IMR-90 (cell line): Measurements from ENCODE around the gene MSH5.

Experiments
- FOS ChIP-seq: fragments of 150-350 bp; IDR thresholded peaks from 2 replicates; pipeline ENCODE4 v1.6.1; 2016; ENCODE audit warnings: low read depth, low read length
- POLR2A ChIP-seq: IDR thresholded peaks from 2 replicates; pipeline ENCODE4 v1.6.1; 2012; ENCODE audit warnings: mild to moderate bottlenecking, low read depth, low read length
- RCOR1 ChIP-seq: IDR thresholded peaks from 2 replicates; pipeline ENCODE4 v1.6.1; 2012; ENCODE audit warnings: mild to moderate bottlenecking, low read length, improper control_type of control experiment; ENCODE audit not compliant: insufficient replicate concordance
- TF ChIP-seq, protein P1 (sequence below): conservative IDR thresholded peaks from 2 replicates; pipeline ENCODE4 v1.5.1; 2012; ENCODE audit warnings: mild to moderate bottlenecking, low read depth, low read length, improper control_type of control experiment

DNA sequence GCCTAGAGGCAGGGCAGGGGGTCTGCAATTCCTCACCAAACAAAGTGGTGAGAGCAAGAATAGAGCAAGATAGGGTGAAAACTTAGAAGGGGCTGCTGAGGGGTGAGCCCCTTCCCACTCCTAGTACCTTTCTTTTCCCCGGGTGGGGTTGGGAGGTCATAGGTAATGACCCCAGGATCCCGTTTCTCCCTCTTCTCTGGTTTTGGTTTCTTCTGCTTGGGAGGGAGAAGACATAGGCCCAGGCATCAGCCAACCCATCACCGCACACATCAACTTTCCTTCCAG is 52.2 kb downstream of the MSH5 start:
- TF ChIP-seq, protein P1, sequence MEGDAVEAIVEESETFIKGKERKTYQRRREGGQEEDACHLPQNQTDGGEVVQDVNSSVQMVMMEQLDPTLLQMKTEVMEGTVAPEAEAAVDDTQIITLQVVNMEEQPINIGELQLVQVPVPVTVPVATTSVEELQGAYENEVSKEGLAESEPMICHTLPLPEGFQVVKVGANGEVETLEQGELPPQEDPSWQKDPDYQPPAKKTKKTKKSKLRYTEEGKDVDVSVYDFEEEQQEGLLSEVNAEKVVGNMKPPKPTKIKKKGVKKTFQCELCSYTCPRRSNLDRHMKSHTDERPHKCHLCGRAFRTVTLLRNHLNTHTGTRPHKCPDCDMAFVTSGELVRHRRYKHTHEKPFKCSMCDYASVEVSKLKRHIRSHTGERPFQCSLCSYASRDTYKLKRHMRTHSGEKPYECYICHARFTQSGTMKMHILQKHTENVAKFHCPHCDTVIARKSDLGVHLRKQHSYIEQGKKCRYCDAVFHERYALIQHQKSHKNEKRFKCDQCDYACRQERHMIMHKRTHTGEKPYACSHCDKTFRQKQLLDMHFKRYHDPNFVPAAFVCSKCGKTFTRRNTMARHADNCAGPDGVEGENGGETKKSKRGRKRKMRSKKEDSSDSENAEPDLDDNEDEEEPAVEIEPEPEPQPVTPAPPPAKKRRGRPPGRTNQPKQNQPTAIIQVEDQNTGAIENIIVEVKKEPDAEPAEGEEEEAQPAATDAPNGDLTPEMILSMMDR = no peak
- TF ChIP-seq POLR2A = no peak
- no peak for TF ChIP-seq FOS
- no peak for TF ChIP-seq RCOR1
